C4-2B (cell line): ENCODE data around the gene TCEAL9.

Source experiments
- CTCF ChIP-seq: fragments of 450-650 bp; conservative IDR thresholded peaks from 2 replicates; pipeline ENCODE4 v1.5.1; 2017; ENCODE audit warnings: mild to moderate bottlenecking
- ZFX ChIP-seq: fragments of 450-650 bp; IDR thresholded peaks from 2 replicates; pipeline ENCODE4 v1.6.1; 2017

- TF ChIP-seq CTCF (no peak), ZFX (no peak)
Measured at GRCh38 chrX:103405009-103405333, 48.7 kb downstream of the TCEAL9 start.
